Islet of Langerhans (tissue), 1 donor: Measurements from ENCODE around the gene TOMM20.

Source experiments
- FAIRE-seq: peaks from one replicate; lab custom pipeline; 2011; peaks lifted over from hg19 to GRCh38; lab: Jason Lieb, UNC

Gene TOMM20

DNA sequence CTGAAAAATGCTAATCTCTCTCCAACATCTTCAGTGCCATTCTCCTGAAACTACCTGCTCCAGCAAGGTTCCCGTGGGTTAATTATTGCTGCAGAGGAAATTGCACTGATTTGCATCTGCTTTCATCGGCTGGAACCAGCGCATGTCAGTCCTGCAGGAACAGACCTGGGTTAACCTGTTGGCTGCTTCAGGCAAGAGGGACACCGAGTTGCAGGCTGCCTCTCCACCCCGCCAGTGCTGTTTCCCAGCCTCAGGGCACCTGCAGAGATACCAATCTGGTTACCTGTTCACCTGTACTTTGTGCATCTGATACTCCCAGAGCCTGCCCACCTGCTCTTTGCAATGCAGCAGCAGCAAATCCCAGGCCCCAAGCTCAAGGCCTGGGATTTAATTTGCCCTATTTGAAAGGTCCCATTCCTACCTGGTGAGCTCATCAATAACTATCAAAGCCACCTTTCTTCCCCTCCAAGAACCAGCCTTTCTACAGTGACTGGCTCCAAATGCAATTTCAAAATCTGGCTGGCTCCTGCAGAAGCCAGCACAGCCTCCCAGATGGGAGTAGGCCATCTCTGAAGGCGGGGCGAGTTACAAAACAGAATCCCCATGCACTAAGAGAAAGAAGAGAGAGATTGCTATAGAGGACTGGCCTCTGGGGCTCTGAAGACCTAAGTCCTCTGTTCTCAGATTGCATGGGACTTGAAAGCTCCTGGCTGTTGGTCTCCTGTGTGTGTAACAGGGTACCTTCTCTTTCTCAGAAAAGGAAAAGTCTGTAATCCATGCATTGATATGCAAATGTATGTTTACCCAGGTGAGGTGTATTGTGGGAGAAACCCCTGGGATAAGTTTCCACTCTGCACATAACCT is 67.8 kb downstream of the TOMM20 start:
- FAIRE-seq: no peak
